AG09319 (cell line): ENCODE results near the gene ANKRD29.

Experiments
- DNase-seq: peaks from one replicate; pipeline ENCODE4 v3.0.0-alpha.2; 2010; ENCODE audit warnings: low read depth; ENCODE audit errors: extremely low read depth
- CTCF ChIP-seq: IDR thresholded peaks from 2 replicates; pipeline ENCODE4 v1.5.1; 2011; ENCODE audit warnings: low read depth, mild to moderate bottlenecking, inconsistent platforms, low read length, moderate library complexity

Gene ANKRD29

GRCh38 chr18:23599809-23600208 lies 62.9 kb downstream of the ANKRD29 start:
- TF ChIP-seq CTCF: no peak
- no peak for DNase-seq

DNA sequence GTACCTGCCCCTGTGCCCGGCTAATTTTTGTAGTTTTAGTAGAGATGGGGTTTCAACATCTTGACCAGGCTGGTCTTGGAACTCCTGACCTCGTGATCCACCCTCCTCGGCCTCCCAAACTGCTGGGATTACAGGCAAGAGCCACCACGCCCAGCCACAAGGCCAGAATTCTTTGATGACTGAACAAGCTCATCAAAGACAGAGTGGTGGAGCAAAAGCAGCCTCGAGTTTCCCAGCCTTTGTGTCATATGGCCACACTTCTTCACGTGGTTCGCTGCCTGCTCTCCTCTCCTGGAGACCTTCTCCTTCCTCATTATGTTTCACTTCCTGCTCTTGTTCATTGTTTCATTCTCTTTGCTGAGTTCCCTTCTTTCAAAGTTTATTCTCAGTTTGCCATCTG lies 66.5 kb downstream of the ANKRD29 start:
- no peak for DNase-seq
- no peak for TF ChIP-seq CTCF

DNA sequence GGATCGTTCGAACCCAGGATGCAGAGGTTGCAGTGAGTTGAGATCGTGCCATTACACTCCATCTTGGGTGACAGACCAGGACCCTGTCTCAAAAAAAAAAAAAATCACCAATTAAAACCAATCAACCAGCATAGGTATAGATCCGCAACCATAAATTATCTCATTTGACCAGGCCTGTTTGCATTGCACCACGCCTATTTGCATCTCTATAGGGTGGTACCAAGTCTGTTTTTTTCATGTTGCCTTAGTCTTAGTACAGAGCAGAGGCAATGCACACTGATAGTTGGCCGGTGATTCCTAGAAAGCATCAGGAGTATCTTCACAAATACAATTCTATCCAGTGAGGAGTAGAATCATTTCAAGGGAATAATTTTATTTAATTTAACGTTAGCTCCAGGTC lies 67.1 kb downstream of the ANKRD29 start:
- no peak for DNase-seq
- no peak for TF ChIP-seq CTCF

GRCh38 chr18:23593720-23594119 lies 69.0 kb downstream of the ANKRD29 start:
- no peak for TF ChIP-seq CTCF
- DNase-seq: peak; percentile 39

DNA sequence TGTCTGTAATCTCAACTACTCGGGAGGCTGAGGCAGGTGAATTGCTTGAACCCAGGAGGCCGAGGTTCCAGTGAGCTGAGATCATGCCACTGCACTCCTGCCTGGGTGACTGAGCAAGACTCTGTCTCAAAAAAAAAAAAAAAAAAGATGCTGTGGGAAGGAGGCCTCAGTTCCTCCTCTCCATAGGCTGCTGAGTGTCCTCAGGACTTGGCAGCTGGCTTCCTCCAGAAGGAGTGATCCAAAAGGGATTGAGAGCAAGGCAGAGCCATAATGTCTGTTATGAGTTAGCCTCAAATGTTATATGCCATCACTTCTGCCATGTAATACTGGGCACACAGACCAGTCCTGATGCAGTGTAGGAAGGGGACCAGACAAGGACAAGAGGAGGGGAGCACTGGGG lies 69.8 kb downstream of the ANKRD29 start:
- DNase-seq: no peak
- TF ChIP-seq CTCF: no peak

- DNase-seq: no peak
- TF ChIP-seq CTCF: no peak
Observed at GRCh38 chr18:23591011-23591410, 71.7 kb downstream of the ANKRD29 start.

DNA sequence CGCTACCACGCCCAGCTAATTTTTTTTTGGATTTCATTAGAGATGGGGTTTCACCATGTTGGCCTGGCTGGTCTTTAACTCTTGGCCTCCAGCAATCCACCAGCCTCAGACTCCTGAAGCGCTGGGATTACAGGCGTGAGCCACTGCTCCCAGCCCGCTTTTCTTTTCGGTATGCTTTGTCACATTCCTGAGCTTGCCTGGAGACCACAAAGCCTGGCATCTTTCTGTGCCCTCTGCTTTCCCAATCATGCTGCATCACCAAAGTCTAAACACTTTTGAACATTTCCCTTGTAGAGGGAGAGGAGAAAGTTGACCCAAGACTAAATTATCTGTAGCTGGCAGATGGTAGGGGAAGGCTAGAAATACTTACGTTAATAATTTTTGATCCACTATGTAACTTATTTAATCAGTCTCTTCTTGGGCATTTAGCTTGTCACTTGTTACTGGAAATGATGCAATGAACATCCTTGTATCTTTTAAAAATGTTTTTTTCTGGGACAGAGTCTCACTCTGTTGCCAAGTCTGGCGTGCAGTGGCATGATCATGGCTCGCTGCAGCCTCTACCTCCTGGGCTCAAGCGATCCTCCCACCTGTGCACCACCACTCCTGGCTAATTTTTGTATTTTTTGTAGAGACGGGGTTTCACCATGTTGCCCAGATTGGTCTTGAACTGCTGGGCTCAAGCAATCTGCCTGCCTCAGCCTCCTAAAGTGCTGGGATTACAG lies 73.7 kb downstream of the ANKRD29 start:
- no peak for DNase-seq
- no peak for TF ChIP-seq CTCF
